ENCODE results near the gene EHF. TPM values are rescaled to one million over a fixed set of nuclear protein-coding genes. Genes with fewer than 3 reads are reported as not detected.

The EHF gene
- total RNA-seq, 1 experiment from 2014 or later = 0.51 TPM

DNA sequence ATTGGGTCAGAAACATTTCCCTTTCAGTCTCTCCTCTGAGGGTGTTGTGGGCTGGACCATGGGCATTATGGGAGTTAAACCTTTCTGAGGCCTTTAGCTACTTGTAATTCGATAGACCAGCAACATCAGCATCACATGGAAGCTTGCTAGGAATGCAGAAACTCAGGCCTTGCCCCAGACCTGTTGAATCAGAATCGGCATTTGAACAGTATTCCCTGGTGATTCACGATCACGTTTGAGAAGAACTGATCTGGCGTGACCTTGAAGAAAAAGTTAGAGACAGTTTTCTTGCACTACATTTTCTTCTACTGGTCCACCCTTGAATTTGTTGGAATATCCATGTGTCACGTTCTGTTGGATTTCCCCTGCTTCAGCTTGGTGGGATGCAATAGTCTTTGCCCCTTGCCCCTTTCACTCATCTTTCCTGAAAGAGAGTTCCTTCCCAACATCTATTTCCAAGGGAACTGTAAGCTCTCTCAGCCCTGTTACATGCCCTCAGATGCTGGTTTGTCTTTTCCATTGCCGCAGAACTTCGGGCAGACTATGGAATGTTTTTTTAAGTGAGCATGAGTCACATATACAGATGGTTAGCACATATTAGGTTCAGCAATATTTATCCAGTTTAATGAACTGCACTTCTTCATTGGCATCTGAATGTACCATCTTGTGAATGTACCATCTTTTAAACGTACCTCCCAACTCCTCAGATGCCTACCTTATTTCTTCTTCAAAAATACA is 23.9 kb downstream of the EHF start:
- ATAC-seq = no peak
- no peaks in the 10 kb centered on the region for H3K9me3 ChIP-seq (ENCODE audit: control insufficient read depth, insufficient read depth, low read depth, low read length)
- in situ Hi-C loops (cut with HindIII; ENCODE audit: low pct_unique_long_range_greater_than_20kb, low sequenced_read_pairs) = no loop called here
- no peaks in the 10 kb centered on the region for H3K36me3 ChIP-seq (ENCODE audit: control insufficient read depth, insufficient read depth, low read length)
- H3K27me3 ChIP-seq (ENCODE audit: control insufficient read depth, insufficient read depth, low read length) = no peaks in the 10 kb centered on the region
- CTCF ChIA-PET = no interaction called here
- no peak for DNase-seq (ENCODE audit: low read depth, low spot score)
- peaks cover 12% of the 10 kb centered on the region for H3K4me1 ChIP-seq (ENCODE audit: control insufficient read depth, insufficient read depth, low read length)
- H3K27ac ChIP-seq (ENCODE audit: low read length) = peak overlapping the region; percentile 49; the same call in 1 of the 2 replicates
- no TSS peak for BruUV-seq (replicated peaks)
- POLR2A ChIA-PET = no interaction called here
- no peak overlapping the region for H3K4me3 ChIP-seq (ENCODE audit: low read depth in 2 of 2, low read length in 2 of 2)
- TF ChIP-seq POLR2AphosphoS5 (IDR thresholded peaks at IDR 0.05; ENCODE audit: low read depth, low read length) (no peak), TCF7L2 (IDR thresholded peaks at IDR 0.05; ENCODE audit: low read depth, low read length) (no peak), SIN3A (IDR thresholded peaks at IDR 0.05; ENCODE audit: borderline replicate concordance, insufficient read depth, low read depth, low read length) (no peak)
- TF ChIP-seq, protein P1, sequence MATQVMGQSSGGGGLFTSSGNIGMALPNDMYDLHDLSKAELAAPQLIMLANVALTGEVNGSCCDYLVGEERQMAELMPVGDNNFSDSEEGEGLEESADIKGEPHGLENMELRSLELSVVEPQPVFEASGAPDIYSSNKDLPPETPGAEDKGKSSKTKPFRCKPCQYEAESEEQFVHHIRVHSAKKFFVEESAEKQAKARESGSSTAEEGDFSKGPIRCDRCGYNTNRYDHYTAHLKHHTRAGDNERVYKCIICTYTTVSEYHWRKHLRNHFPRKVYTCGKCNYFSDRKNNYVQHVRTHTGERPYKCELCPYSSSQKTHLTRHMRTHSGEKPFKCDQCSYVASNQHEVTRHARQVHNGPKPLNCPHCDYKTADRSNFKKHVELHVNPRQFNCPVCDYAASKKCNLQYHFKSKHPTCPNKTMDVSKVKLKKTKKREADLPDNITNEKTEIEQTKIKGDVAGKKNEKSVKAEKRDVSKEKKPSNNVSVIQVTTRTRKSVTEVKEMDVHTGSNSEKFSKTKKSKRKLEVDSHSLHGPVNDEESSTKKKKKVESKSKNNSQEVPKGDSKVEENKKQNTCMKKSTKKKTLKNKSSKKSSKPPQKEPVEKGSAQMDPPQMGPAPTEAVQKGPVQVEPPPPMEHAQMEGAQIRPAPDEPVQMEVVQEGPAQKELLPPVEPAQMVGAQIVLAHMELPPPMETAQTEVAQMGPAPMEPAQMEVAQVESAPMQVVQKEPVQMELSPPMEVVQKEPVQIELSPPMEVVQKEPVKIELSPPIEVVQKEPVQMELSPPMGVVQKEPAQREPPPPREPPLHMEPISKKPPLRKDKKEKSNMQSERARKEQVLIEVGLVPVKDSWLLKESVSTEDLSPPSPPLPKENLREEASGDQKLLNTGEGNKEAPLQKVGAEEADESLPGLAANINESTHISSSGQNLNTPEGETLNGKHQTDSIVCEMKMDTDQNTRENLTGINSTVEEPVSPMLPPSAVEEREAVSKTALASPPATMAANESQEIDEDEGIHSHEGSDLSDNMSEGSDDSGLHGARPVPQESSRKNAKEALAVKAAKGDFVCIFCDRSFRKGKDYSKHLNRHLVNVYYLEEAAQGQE (IDR thresholded peaks at IDR 0.05; ENCODE audit: insufficient read depth in 1 of 2, low read depth in 2 of 2, low read length in 1 of 2) = no peak
- TF ChIP-seq, protein P2, sequence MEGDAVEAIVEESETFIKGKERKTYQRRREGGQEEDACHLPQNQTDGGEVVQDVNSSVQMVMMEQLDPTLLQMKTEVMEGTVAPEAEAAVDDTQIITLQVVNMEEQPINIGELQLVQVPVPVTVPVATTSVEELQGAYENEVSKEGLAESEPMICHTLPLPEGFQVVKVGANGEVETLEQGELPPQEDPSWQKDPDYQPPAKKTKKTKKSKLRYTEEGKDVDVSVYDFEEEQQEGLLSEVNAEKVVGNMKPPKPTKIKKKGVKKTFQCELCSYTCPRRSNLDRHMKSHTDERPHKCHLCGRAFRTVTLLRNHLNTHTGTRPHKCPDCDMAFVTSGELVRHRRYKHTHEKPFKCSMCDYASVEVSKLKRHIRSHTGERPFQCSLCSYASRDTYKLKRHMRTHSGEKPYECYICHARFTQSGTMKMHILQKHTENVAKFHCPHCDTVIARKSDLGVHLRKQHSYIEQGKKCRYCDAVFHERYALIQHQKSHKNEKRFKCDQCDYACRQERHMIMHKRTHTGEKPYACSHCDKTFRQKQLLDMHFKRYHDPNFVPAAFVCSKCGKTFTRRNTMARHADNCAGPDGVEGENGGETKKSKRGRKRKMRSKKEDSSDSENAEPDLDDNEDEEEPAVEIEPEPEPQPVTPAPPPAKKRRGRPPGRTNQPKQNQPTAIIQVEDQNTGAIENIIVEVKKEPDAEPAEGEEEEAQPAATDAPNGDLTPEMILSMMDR (IDR thresholded peaks at IDR 0.05) = no peak
- intact Hi-C loops (cut with micrococcal nuclease; ENCODE audit: unreplicated experiment) = no loop called here

DNA sequence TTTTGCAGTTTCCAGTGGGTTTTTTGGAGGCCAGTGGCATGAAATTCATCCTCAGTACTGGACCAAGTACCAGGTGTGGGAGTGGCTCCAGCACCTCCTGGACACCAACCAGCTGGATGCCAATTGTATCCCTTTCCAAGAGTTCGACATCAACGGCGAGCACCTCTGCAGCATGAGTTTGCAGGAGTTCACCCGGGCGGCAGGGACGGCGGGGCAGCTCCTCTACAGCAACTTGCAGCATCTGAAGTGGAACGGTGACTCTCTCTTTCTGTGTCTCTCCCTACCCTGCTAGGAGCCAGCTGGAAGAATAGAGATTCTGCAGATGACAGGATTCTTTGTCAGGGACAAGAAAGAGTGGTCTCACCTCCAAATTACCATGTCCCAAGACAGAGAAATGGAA is 25.5 kb downstream of the EHF start:
- no peaks in the 10 kb centered on the region; the same call in 1 of the 2 replicates for H3K9me3 ChIP-seq (ENCODE audit: control insufficient read depth, insufficient read depth, low read depth, low read length)
- intact Hi-C loops (cut with micrococcal nuclease; ENCODE audit: unreplicated experiment) = no loop called here
- H3K27me3 ChIP-seq (ENCODE audit: control insufficient read depth, insufficient read depth, low read length) = no peaks in the 10 kb centered on the region
- TF ChIP-seq SIN3A (IDR thresholded peaks at IDR 0.05; ENCODE audit: borderline replicate concordance, insufficient read depth, low read depth, low read length) = no peak
- TF ChIP-seq, protein P2 (IDR thresholded peaks at IDR 0.05) = no peak
- no peak for TF ChIP-seq POLR2AphosphoS5 (IDR thresholded peaks at IDR 0.05; ENCODE audit: low read depth, low read length)
- no peak for TF ChIP-seq TCF7L2 (IDR thresholded peaks at IDR 0.05; ENCODE audit: low read depth, low read length)
- TF ChIP-seq, protein P1 (IDR thresholded peaks at IDR 0.05; ENCODE audit: insufficient read depth in 1 of 2, low read depth in 2 of 2, low read length in 1 of 2) = no peak
- in situ Hi-C loops (cut with HindIII; ENCODE audit: low pct_unique_long_range_greater_than_20kb, low sequenced_read_pairs) = no loop called here
- no peak for ATAC-seq
- no peaks in the 10 kb centered on the region for H3K36me3 ChIP-seq (ENCODE audit: control insufficient read depth, insufficient read depth, low read length)
- no peak overlapping the region for H3K27ac ChIP-seq (ENCODE audit: low read length)
- CTCF ChIA-PET = no interaction called here
- BruUV-seq (replicated peaks) = no TSS peak
- H3K4me1 ChIP-seq (ENCODE audit: control insufficient read depth, insufficient read depth, low read length) = peaks cover 1% of the 10 kb centered on the region
- no peak for DNase-seq (ENCODE audit: low read depth, low spot score)
- POLR2A ChIA-PET = interaction anchor here (0.7 kb wide), 1 partner anchor 181 kb away, joined by 13 read pairs; no protein-coding TSS in a partner anchor
- H3K4me3 ChIP-seq (ENCODE audit: low read depth in 2 of 2, low read length in 2 of 2) = no peak overlapping the region
